Memory B cell (primary cell): Measurements from ENCODE around the gene DUSP19.
"Not testable (repeated sequence)": the region's sequence is repeated elsewhere in the genome, so short reads cannot be mapped to it uniquely, and the experiment has no call there.

Experiments
- ATAC-seq: fragments of 150-1000 bp; cut with Tn5 transposase; 2 replicates; pipeline ENCODE4 v1.10.0; 2021; ENCODE audit warnings: low read depth, mild to moderate bottlenecking, moderate library complexity
- DNase-seq, 2 donors: peaks; one replicate each; pipeline ENCODE4 v3.0.0; 2022; ENCODE audit warnings: low spot score in 2 of 2
- H3K27ac Mint-ChIP-seq: one replicate; pipeline ENCODE4 v1.8.0; 2022; ENCODE audit warnings: mild to moderate bottlenecking, moderate library complexity, mixed read lengths
- H3K27me3 Mint-ChIP-seq: one replicate; pipeline ENCODE4 v1.8.0; 2022; ENCODE audit warnings: mixed read lengths
- H3K36me3 Mint-ChIP-seq: one replicate; pipeline ENCODE4 v1.8.0; 2022; ENCODE audit warnings: mild to moderate bottlenecking, mixed read lengths
- H3K4me1 Mint-ChIP-seq: one replicate; pipeline ENCODE4 v1.8.0; 2022; ENCODE audit warnings: mixed read lengths
- H3K4me3 Mint-ChIP-seq: one replicate; pipeline ENCODE4 v1.8.0; 2022; ENCODE audit warnings: mild to moderate bottlenecking, moderate library complexity, mixed read lengths
- H3K9me3 Mint-ChIP-seq: one replicate; pipeline ENCODE4 v1.8.0; 2022; ENCODE audit warnings: mixed read lengths

Gene DUSP19

DNA sequence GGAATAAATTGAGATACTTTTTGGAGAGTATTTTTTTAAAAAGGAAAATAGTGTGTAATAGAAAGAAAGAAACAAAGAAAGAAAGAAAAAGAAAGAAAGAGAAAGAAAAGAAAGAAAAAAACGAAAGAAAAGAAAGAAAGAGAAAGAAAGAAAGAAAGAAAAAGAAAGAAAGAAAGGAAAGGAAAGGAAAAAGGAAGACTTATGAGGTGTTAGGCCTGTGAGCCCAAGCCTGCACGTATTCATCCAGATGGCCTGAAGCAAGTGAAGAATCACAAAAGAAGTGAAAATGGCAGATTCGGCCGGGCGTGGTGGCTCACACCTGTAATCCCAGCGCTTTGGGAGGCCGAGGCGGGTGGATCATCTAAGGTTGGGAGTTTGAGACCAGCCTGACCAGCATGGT, 35.0 kb upstream of the DUSP19 start:
- Mint-ChIP-seq H3K27me3 (peaks cover 42% of the 10 kb centered on the region), H3K9me3 (peaks cover 13% of the 10 kb centered on the region)
- H3K4me1 Mint-ChIP-seq, DNase-seq, H3K36me3 Mint-ChIP-seq, H3K27ac Mint-ChIP-seq, H3K4me3 Mint-ChIP-seq, ATAC-seq: not testable (repeated sequence)

DNA sequence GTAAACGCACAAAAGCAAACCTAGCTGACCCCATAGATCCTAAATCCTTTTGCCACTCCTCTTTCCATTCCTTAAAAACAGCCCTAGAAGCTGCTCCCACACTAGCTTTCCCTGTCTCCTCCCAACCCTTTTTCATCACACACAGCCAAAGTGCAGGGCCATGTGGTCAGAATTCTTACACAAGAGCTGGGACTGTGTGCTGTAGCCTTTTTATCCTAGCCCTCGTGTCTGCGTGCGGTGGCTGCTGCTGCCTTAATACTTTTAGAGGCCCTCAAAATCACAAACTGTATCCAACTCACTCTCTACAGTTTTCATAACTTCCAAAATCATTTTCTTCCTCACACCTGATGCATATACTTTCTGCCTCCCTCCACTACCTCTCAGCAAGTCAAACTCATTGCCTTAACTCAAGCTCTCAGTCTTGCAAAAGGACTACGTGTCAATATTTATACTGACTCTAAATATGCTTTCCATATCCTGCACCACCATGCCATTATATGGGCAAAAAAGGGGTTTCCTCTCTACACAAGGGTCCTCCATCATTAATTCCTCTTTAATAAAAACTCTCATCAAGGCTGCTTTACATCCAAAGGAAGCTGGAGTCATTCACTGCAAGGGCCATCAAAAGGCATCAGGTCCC, 30.9 kb upstream of the DUSP19 start:
- Mint-ChIP-seq H3K9me3 (peaks cover 11% of the 10 kb centered on the region), H3K27me3 (peaks cover 23% of the 10 kb centered on the region)
- not testable (repeated sequence) for H3K36me3 Mint-ChIP-seq, ATAC-seq, DNase-seq, H3K4me1 Mint-ChIP-seq, H3K4me3 Mint-ChIP-seq, H3K27ac Mint-ChIP-seq

DNA sequence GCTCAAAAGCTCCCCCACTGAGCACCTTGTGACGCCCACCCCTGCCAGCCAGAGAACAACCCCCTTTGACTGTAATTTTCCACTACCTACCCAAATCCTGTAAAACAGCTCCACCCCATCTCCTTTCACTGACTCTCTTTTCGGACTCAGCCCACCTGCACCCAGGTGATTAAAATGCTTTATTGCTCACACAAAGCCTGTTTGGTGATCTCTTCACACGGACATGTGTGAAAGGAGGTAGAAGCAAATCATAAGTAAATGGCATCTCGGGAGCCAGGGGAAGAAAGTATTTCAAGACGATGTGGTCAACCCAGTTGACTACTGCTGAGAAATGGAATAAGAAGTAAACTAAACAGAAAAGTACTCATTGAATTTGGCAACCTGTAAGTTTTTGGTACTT, 29.1 kb upstream of the DUSP19 start:
- DNase-seq, result no peak
- no peaks in the 10 kb centered on the region for H3K4me1 Mint-ChIP-seq
- H3K9me3 Mint-ChIP-seq, result peaks cover 9% of the 10 kb centered on the region
- peaks cover 12% of the 10 kb centered on the region for H3K27me3 Mint-ChIP-seq
- H3K27ac Mint-ChIP-seq, result no peak overlapping the region
- peaks cover 4% of the 10 kb centered on the region for H3K36me3 Mint-ChIP-seq
- no peak overlapping the region for H3K4me3 Mint-ChIP-seq
- no peak for ATAC-seq

DNA sequence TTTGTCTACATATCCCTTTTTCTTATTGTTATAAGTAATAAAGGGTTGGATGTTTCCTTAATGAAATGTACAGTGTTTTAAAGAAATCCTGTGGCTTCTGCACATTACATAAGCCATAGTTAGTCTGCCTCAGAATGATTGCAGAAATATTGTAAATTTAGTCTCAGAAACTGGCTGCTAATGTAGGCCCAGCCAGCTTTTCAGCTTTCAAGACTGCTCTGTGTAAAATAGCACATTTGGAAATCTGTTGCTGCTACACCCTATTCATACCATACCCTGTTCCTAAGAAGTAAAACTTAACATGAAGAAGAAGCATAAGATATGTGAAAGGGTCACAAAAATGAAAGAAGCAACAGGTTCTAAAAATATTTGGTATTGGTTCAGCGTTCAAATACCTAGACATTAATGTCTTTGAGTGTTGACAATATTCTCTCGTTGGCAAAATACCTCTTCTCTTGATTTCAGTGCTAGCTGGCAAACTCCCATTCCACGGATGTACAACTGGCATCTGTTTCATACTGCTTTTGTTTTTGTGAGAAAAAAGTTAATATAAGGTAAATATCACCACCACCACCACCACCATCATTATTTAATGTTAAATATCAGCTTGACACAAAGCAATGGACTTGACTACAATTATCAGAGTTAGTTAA, 21.1 kb upstream of the DUSP19 start:
- H3K36me3 Mint-ChIP-seq, result no peaks in the 10 kb centered on the region

DNA sequence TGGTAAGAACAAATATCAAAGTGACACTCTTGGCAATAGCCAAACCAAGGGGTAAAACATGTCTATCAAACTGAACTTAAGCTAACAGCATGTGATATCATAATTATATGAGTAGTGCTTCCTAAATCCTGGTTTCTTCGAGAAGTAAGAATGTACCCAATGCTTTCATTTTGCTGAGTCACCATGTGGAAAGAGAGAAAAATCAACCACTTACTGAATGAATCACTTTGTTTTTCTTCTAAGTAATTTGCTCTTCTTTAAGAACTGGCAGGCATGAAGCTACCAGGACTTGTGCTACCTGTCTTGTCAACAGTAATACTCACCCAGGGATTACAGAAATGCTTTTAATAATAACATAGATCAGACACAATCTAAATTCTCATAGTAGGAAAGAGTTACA, 19.0 kb upstream of the DUSP19 start:
- Mint-ChIP-seq H3K4me3 (no peak overlapping the region), H3K27ac (no peak overlapping the region), H3K9me3 (no peaks in the 10 kb centered on the region), H3K36me3 (no peaks in the 10 kb centered on the region), H3K27me3 (peaks cover 7% of the 10 kb centered on the region), H3K4me1 (no peaks in the 10 kb centered on the region)
- DNase-seq, result no peak
- no peak for ATAC-seq

More for the DNA sequence above, 21.1 kb upstream of the DUSP19 start:
- DNase-seq, result no peak
- no peaks in the 10 kb centered on the region for H3K4me1 Mint-ChIP-seq
- H3K9me3 Mint-ChIP-seq, result no peaks in the 10 kb centered on the region
- no peak overlapping the region for H3K27ac Mint-ChIP-seq
- H3K27me3 Mint-ChIP-seq, result peaks cover 5% of the 10 kb centered on the region
- ATAC-seq, result no peak
- no peak overlapping the region for H3K4me3 Mint-ChIP-seq

DNA sequence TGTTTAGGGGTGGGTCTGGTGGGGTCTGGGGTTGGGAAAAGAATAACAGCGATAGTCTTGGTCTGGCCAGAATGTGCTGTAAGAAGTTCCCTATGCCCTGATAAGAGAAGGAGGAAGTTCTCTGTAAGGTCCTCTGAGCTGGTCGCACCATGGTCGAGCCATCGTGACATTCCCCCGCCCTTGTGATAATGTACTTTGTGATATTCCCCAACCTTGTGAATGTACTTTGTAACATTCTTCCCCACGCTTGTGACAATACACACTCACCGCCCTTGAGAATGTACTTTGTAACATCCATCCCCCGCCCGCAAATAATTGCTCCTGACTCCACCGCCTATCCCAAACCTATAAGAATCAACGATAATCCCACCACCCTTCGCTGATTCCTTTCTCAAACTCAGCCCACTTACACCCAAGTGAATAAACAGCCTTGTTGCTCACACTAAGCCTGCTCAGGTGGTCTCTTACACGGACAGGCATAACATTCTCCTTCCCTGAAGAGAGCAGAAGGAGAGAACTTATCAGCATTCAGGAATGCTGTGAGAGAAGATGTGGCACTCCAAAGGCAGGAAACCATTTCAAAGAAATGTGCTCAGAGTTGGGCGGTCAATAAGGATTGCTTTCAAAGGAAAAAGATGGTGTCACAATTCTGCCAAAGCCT, 17.8 kb upstream of the DUSP19 start:
- Mint-ChIP-seq H3K4me3 (no peak overlapping the region), H3K27me3 (peaks cover 7% of the 10 kb centered on the region), H3K36me3 (no peaks in the 10 kb centered on the region), H3K9me3 (no peaks in the 10 kb centered on the region), H3K27ac (no peak overlapping the region), H3K4me1 (no peaks in the 10 kb centered on the region)
- ATAC-seq (no peak), DNase-seq (no peak)

DNA sequence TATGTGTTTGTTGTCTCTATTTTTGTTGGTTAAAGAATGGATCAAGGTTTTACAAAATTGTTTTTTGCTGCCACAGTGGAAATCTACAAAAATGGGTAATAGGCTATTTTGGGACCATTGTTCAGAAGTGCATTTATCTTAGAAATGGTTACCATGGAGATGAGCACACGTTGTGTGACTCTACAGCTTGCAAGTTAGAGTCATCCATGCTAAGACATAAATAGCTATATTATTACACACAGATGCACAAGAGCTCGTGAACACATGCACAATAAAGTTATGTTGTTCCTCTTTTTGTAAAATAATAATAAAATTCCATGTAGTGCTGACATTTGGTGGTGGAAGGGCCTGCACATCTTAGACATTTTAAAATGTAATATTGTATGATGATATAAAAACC, 15.5 kb upstream of the DUSP19 start:
- Mint-ChIP-seq H3K4me1 (no peaks in the 10 kb centered on the region), H3K27ac (no peak overlapping the region), H3K9me3 (no peaks in the 10 kb centered on the region), H3K4me3 (no peak overlapping the region), H3K27me3 (peaks cover 9% of the 10 kb centered on the region), H3K36me3 (no peaks in the 10 kb centered on the region)
- ATAC-seq (no peak), DNase-seq (no peak)

DNA sequence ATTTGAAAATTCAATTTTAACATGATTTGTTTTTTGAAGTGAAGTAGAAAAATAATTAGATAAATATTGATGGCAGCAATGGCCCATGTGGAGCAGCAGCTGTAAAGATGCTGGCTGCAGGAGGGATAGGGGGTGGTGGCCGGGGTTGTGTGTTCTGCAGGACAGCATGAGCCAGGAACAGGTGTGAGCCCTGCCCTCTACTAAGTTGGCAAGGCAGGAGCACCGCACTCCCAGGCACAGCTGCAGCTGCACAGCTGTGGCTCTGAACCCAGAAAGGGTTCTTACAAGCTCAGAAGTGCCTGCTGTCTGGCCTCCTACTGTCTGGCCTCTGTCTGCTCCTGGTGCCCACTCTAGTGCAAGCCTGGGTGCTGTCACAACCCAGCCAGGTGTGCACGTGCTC, 10.0 kb upstream of the DUSP19 start:
- Mint-ChIP-seq H3K4me1 (no peaks in the 10 kb centered on the region), H3K36me3 (no peaks in the 10 kb centered on the region), H3K27me3 (peaks cover 14% of the 10 kb centered on the region), H3K9me3 (peaks cover 3% of the 10 kb centered on the region), H3K27ac (no peak overlapping the region), H3K4me3 (no peak overlapping the region)
- no peak for DNase-seq
- no peak for ATAC-seq

DNA sequence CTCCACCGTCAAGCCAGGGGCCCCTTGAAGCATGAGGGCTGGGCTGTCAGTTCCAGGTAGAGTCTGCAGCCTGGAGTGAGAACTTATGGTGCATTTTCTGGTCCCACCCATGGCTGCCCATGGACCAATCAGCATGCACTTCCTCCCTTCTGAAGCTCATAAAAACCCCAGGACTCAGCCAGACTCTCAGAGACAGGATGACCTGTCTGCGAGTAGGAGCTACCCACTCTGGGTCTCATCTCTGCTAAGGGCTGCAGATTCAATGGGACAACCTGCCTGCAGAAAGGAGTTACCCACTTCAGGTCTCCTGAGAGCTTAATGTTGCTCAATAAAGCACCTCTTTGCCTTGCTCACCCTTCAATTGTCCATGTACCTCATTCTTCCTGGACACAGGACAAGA, 9.4 kb upstream of the DUSP19 start:
- no peak for ATAC-seq
- no peak overlapping the region for H3K27ac Mint-ChIP-seq
- peaks cover 3% of the 10 kb centered on the region for H3K9me3 Mint-ChIP-seq
- no peak overlapping the region for H3K4me3 Mint-ChIP-seq
- H3K27me3 Mint-ChIP-seq, result peaks cover 14% of the 10 kb centered on the region
- no peak for DNase-seq
- H3K36me3 Mint-ChIP-seq, result no peaks in the 10 kb centered on the region
- H3K4me1 Mint-ChIP-seq, result no peaks in the 10 kb centered on the region

DNA sequence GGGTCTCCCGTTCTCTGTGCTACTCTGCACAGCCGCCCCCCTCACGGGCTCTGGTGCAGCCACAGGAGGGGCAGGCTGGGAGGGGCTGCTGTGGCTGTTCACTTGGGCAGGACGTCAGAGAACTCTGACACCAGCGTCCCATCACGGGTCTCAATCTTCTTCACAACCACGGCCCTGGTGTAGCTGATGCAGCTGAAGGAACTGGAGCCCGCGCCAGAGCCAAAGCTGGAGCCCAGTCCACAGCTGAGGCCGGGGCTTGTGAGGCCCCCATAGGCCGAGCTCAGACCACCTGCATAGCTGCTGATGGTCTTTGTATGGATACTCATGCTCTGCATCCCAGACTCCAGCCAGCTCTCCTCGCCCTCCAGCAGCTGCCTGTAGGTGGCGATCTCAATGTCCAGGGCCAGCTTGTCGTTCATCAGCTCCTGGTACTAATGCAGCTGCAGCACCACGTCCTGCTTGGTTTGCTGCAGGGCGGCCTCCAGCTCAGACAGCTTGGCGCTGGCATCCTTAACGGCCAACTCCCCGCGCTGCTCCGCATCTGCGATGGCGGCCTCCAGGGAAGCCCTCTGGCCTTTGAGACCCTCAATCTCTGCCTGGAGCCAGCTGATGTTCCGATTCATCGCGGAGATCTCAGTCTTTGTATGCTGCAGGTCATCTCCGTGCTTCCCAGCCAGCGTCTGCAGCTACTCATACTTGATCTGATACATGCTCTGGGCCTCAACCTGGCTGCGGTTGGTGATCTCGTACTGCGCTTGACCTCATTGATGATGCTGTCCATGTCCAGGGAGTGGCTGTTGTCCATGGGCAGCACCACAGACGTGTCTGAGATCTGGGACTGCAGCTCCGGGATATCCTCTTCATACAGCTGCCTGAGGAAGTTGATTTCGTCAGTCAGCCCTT, 7.4 kb upstream of the DUSP19 start:
- H3K27ac Mint-ChIP-seq, result no peak overlapping the region
- peaks cover 3% of the 10 kb centered on the region for H3K9me3 Mint-ChIP-seq
- H3K4me3 Mint-ChIP-seq, result no peak overlapping the region
- no peaks in the 10 kb centered on the region for H3K36me3 Mint-ChIP-seq
- DNase-seq (no peak), ATAC-seq (no peak)
- H3K4me1 Mint-ChIP-seq, result no peaks in the 10 kb centered on the region
- peaks cover 12% of the 10 kb centered on the region for H3K27me3 Mint-ChIP-seq

DNA sequence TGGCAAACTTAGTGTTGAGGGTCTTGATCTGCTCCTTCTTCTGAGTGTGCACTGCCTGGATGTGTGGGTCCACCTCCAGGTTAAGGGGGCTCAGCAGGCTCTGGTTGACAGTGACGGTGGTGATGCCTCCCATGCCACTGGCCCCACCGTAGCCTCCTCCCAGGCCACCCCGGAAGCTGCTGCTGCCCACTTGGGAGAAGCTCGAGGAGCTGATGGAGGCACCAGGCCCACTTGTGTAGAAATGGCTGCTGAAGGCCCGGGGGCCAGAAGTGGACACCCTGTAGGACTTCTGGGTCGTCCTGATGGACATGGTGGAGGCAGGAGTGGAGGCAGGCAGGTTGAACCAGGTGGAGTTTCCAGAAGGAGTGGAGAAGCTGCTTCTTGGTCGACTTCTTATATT, 6.4 kb upstream of the DUSP19 start:
- H3K36me3 Mint-ChIP-seq, result no peaks in the 10 kb centered on the region
- H3K4me1 Mint-ChIP-seq, result no peaks in the 10 kb centered on the region
- H3K4me3 Mint-ChIP-seq, result no peak overlapping the region
- DNase-seq (no peak), ATAC-seq (no peak)
- H3K27me3 Mint-ChIP-seq, result peaks cover 10% of the 10 kb centered on the region
- peaks cover 3% of the 10 kb centered on the region for H3K9me3 Mint-ChIP-seq
- H3K27ac Mint-ChIP-seq, result no peak overlapping the region

DNA sequence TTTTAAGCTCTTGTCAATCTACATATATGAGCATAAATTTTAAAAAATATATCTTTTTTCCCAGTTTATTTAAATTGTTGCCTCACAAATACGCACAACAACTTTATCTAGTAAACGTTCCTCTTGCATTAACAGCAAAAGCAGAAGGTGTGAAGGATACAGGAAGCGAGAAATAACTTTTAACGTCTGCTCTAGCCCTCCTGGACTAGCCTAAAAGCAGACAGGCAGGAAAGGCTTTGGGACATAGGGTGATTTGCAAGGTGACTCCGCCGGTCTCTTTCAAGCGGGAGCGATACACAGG, 434 bp upstream of the DUSP19 start:
- Mint-ChIP-seq H3K9me3 (no peaks in the 10 kb centered on the region), H3K27me3 (peaks cover 2% of the 10 kb centered on the region), H3K4me3 (peak overlapping the region; percentile 95), H3K4me1 (peaks cover 6% of the 10 kb centered on the region), H3K27ac (peak overlapping the region; percentile 87), H3K36me3 (no peaks in the 10 kb centered on the region)
- DNase-seq (peak in 1 of 2 donors; percentile 4), ATAC-seq (peak; percentile 69)

DNA sequence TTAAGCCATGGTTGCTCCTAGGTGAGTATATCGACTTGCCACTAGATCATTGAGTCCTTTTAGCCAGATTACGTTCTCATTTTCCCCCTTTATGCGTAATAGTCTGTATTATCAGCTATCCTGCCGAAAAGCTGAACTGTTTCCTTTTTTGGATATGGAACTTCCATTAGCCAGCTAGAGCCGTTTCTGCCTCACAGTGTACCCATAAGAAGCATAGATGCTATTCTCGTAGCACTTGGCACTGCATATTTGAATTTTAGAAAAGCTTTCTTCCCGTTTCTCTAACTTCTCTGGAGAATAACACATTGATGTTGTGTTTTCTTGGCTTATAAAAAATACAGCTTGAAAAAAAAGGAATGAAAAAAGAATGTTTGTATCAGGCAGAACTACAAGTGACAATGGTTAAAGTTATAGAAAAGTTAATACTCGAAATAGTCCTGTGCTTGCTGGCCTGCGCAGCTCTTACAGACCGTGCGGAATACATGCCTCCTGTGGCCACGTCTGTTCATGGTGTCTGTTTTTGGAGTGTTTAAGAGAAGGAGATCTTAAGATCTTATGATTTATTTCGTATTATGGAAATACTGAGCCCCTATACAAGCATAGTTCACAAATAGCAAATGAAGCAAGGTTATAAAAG, 710 bp downstream of the DUSP19 start:
- Mint-ChIP-seq H3K36me3 (no peaks in the 10 kb centered on the region), H3K4me1 (peaks cover 6% of the 10 kb centered on the region), H3K27me3 (peaks cover 2% of the 10 kb centered on the region), H3K9me3 (no peaks in the 10 kb centered on the region), H3K4me3 (peak overlapping the region; percentile 95), H3K27ac (peak overlapping the region; percentile 87)
- no peak for DNase-seq
- peak; percentile 16 for ATAC-seq

DNA sequence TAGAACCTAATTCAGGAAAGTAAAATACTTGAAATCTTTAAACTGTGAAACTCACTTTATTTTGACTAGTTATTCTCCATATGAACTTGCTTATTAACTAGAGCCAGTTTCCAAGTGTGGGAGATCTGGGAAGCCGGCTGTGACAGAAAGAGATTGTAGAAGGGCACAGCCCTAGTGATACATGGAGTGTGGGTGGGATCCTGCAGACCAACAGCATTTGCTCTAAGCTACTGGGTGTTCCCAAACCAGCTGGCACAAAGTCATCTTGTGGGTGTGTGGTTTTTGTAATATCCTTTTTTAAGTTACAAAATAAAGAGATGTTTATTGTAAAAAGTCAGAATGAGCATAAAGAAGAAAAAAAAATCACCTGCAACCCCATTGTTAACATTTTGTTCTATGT, 3.4 kb downstream of the DUSP19 start:
- ATAC-seq, result no peak
- H3K4me3 Mint-ChIP-seq, result no peak overlapping the region
- no peak for DNase-seq
- H3K9me3 Mint-ChIP-seq, result no peaks in the 10 kb centered on the region
- H3K36me3 Mint-ChIP-seq, result no peaks in the 10 kb centered on the region
- H3K27me3 Mint-ChIP-seq, result peaks cover 2% of the 10 kb centered on the region
- peaks cover 6% of the 10 kb centered on the region for H3K4me1 Mint-ChIP-seq
- H3K27ac Mint-ChIP-seq, result no peak overlapping the region
